Measurements from ENCODE around the gene SPEG.

The SPEG gene

GRCh38 chr2:219458996-219459395 lies 24.4 kb downstream of the SPEG start:
- TF ChIP-seq USF1 (IDR thresholded peaks at IDR 0.05) (no peak), CEBPB (IDR thresholded peaks at IDR 0.05) (no peak), YY1 (IDR thresholded peaks at IDR 0.05; ENCODE audit: low read depth) (no peak)

- TF ChIP-seq RAD21 (IDR thresholded peaks at IDR 0.05; ENCODE audit: low read depth) (peak; percentile 59), MAX (IDR thresholded peaks at IDR 0.05) (0 out of 2 replicates have a peak, but pooled peaks have one; percentile 14), NFIC (IDR thresholded peaks at IDR 0.05) (no peak)
These were observed 25.0 kb downstream of the SPEG start for GRCh38 chr2:219459460-219460311.

GRCh38 chr2:219460424-219460926 lies 25.8 kb downstream of the SPEG start:
- TF ChIP-seq EGR1 (IDR thresholded peaks at IDR 0.05), result no peak
- TF ChIP-seq FOXM1 (IDR thresholded peaks at IDR 0.05; ENCODE audit: borderline replicate concordance, low read depth), result no peak
- TF ChIP-seq TAF1 (IDR thresholded peaks at IDR 0.05; ENCODE audit: low read depth), result no peak
- no peak for TF ChIP-seq MAX (IDR thresholded peaks at IDR 0.05)
- TF ChIP-seq YY1 (IDR thresholded peaks at IDR 0.05; ENCODE audit: low read depth), result no peak
- no peak for TF ChIP-seq TEAD4 (IDR thresholded peaks at IDR 0.05)
- no peak for TF ChIP-seq TCF12 (IDR thresholded peaks at IDR 0.05; ENCODE audit: low read depth)
- TF ChIP-seq USF1 (IDR thresholded peaks at IDR 0.05), result no peak
- no peak for TF ChIP-seq ZBTB7A (IDR thresholded peaks at IDR 0.05; ENCODE audit: low read depth)
- TF ChIP-seq CEBPB (IDR thresholded peaks at IDR 0.05), result no peak
- TF ChIP-seq CREB1 (IDR thresholded peaks at IDR 0.05; ENCODE audit: low read depth), result no peak
- TF ChIP-seq NFIC (IDR thresholded peaks at IDR 0.05), result no peak

- no peak for TF ChIP-seq EP300 (IDR thresholded peaks at IDR 0.05; ENCODE audit: borderline replicate concordance)
- no peak for TF ChIP-seq RAD21 (IDR thresholded peaks at IDR 0.05; ENCODE audit: low read depth)
- TF ChIP-seq TAF1 (IDR thresholded peaks at IDR 0.05; ENCODE audit: low read depth), result no peak
- TF ChIP-seq CREB1 (IDR thresholded peaks at IDR 0.05; ENCODE audit: low read depth), result no peak
- TF ChIP-seq USF1 (IDR thresholded peaks at IDR 0.05), result no peak
- no peak for TF ChIP-seq ZBTB7A (IDR thresholded peaks at IDR 0.05; ENCODE audit: low read depth)
- no peak for TF ChIP-seq FOXM1 (IDR thresholded peaks at IDR 0.05; ENCODE audit: borderline replicate concordance, low read depth)
- no peak for TF ChIP-seq NFIC (IDR thresholded peaks at IDR 0.05)
- TF ChIP-seq CEBPB (IDR thresholded peaks at IDR 0.05), result no peak
- TF ChIP-seq TCF12 (IDR thresholded peaks at IDR 0.05; ENCODE audit: low read depth), result no peak
- no peak for TF ChIP-seq REST (IDR thresholded peaks at IDR 0.05; ENCODE audit: low read depth)
- TF ChIP-seq YY1 (IDR thresholded peaks at IDR 0.05; ENCODE audit: low read depth), result no peak
- no peak for TF ChIP-seq MAX (IDR thresholded peaks at IDR 0.05)
- no peak for TF ChIP-seq TEAD4 (IDR thresholded peaks at IDR 0.05)
- TF ChIP-seq EGR1 (IDR thresholded peaks at IDR 0.05), result no peak
These were observed 26.4 kb downstream of the SPEG start for GRCh38 chr2:219461047-219461514.

- no peak for TF ChIP-seq MAX (IDR thresholded peaks at IDR 0.05)
- TF ChIP-seq EGR1 (IDR thresholded peaks at IDR 0.05), result no peak
- no peak for TF ChIP-seq USF1 (IDR thresholded peaks at IDR 0.05)
- no peak for TF ChIP-seq CREB1 (IDR thresholded peaks at IDR 0.05; ENCODE audit: low read depth)
- TF ChIP-seq CEBPB (IDR thresholded peaks at IDR 0.05), result no peak
- TF ChIP-seq ZBTB7A (IDR thresholded peaks at IDR 0.05; ENCODE audit: low read depth), result no peak
- TF ChIP-seq TEAD4 (IDR thresholded peaks at IDR 0.05), result no peak
- TF ChIP-seq EP300 (IDR thresholded peaks at IDR 0.05; ENCODE audit: borderline replicate concordance), result no peak
- TF ChIP-seq NFIC (IDR thresholded peaks at IDR 0.05), result no peak
These were observed 27.0 kb downstream of the SPEG start for GRCh38 chr2:219461669-219462068.

- no peak for TF ChIP-seq REST (IDR thresholded peaks at IDR 0.05; ENCODE audit: low read depth)
- no peak for TF ChIP-seq EGR1 (IDR thresholded peaks at IDR 0.05)
- TF ChIP-seq ZBTB7A (IDR thresholded peaks at IDR 0.05; ENCODE audit: low read depth), result no peak
- TF ChIP-seq TCF12 (IDR thresholded peaks at IDR 0.05; ENCODE audit: low read depth), result no peak
- TF ChIP-seq TEAD4 (IDR thresholded peaks at IDR 0.05), result no peak
- TF ChIP-seq FOXM1 (IDR thresholded peaks at IDR 0.05; ENCODE audit: borderline replicate concordance, low read depth), result no peak
- TF ChIP-seq YY1 (IDR thresholded peaks at IDR 0.05; ENCODE audit: low read depth), result no peak
- no peak for TF ChIP-seq MAX (IDR thresholded peaks at IDR 0.05)
- no peak for TF ChIP-seq EP300 (IDR thresholded peaks at IDR 0.05; ENCODE audit: borderline replicate concordance)
- no peak for TF ChIP-seq TAF1 (IDR thresholded peaks at IDR 0.05; ENCODE audit: low read depth)
- TF ChIP-seq CREB1 (IDR thresholded peaks at IDR 0.05; ENCODE audit: low read depth), result no peak
- TF ChIP-seq USF1 (IDR thresholded peaks at IDR 0.05), result no peak
- no peak for TF ChIP-seq NFIC (IDR thresholded peaks at IDR 0.05)
These were observed 27.7 kb downstream of the SPEG start for GRCh38 chr2:219462349-219462748.
